ENCODE data around the gene SPRED1.

The SPRED1 gene

DNA sequence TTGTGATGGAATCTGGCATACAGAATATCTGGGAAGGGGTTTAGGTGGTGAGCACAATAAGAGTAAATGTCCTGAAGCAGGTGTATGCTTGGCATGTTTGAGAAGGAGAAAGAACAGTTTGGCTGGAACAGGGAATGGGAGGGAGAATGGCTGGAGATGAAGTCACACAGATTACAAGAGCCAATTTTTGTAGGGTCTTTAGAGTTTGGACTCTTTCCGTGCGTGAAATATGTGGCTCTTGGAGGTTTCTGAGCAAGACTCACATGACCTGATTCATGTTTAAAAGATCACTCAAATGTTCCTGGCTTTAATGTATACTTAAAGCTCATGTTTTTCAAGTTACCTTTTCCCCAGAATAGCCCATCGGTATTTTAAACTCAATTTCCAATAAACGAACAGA lies 32.8 kb downstream of the SPRED1 start:
- no peak for DNase-seq

DNA sequence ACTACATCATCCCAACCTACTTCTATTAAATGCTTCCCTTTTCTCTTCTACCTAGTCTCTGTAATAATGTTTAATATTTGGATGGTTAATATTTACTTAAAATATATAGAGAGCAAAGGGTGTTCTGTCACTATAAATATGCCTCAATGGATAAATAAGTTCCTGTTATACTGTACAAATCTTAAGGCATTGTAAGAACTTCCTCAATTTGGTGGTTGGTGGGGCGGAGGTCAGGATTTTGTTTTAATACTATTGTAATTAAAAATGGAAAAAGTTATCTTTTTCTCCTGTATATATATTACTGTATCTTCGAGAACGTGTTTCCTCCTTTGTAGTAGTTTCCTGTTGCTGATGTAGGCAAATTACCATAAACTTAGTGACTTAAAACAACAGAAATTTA lies 41.5 kb downstream of the SPRED1 start:
- no peak for DNase-seq

DNA sequence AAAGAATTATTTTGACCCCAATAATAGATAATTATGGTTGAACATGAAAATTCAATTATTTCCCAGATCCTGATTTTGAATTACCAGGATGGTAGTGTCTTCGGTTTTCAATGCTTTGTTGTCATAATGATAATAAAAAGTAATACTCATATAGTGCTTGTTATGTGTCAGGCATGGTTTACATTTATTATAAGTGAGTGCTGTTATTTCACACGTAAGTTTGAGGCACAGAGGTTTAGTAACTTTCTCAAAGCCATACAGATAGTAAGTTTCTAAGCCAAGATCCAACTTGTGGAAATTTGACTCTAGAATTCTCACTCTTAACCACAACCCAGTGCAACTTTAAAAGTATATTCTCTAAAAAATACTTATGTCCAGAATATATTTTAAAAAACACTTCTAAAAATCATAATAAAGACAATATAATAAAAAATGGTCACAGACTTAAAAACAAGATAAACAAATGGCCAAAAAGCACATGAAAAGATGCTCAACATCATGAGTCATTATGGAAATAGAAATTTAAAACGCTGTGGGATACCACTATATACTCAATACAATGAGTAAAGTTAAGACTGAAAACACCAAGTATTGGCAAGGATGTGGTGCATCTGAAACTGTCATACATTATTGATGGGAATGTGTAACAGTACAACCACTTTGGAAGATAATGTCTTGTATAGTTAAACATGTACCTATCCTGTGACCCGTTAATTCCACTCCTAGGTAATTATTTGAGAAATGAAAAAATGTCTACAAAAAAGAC lies 45.2 kb downstream of the SPRED1 start:
- no peak for DNase-seq

DNA sequence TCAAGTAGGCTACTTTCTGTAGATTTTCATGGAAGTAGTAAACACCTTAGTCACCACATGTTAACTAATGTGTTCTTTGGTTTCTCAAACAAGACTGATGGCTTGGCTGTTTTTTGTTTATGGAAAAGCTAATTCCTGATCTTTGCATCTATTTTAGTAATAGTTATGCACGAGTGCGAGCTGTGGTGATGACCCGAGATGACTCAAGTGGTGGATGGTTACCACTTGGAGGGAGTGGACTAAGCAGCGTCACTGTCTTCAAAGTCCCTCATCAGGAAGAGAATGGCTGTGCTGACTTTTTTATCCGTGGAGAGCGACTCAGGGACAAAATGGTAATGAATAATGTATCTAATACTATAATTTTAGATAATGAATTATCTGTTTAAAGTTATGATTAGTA lies 46.6 kb downstream of the SPRED1 start:
- no peak for DNase-seq

DNA sequence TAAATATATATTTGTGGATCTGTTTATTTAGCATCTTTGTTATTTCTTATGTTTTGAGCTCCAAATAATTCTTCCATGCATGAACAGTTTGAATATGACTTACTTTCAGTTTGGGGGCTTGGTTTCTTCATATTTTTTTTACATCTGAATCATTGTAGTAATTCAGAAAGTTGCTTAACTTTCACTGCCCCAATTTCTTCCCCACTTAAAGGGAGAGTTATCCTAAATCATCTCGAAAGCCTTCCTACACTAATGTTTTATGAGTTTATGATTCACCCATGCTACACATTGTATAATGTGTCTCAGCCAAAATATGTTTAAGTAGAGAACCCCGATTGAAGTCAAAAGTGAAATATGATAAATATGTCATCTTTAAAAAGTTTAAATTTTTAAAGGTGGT lies 47.8 kb downstream of the SPRED1 start:
- DNase-seq: no peak

DNA sequence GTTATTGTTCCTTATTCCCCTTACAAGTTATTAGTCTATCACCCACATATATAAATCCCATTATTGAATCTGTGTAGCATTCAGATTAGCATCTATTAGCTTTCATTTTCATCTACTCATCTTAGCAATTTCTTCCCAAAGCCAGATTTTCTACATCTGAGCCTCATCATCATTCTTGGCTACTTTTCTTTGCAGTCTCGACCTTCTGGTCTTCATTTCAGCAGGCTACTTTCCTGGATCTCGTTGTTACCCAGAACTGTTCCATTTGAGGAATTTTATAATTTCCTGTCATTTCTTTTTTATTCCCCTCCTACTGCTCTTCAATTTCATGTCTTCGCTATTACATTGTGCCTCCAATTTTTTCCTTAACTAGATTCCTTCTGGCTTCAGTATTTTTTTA lies 51.8 kb downstream of the SPRED1 start:
- DNase-seq: no peak

DNA sequence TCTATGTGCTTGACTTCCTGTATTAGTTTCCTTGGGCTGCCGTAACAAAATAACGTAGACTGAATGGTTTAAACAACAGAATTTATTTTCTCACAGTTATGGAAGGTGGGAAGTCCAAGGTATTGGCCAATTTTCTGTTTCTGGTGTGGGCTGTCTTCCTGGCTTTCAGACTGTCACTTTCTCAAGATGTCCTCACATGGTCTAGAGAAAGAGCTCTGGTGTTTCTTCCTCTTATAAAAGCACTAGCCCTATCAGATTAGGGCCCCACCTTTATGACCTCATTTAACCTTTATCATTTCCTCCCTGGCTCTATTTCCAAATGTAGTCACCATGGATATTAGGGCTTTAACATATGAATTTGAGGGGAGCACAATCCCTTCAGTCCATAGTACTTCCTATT lies 54.6 kb downstream of the SPRED1 start:
- DNase-seq: no peak

DNA sequence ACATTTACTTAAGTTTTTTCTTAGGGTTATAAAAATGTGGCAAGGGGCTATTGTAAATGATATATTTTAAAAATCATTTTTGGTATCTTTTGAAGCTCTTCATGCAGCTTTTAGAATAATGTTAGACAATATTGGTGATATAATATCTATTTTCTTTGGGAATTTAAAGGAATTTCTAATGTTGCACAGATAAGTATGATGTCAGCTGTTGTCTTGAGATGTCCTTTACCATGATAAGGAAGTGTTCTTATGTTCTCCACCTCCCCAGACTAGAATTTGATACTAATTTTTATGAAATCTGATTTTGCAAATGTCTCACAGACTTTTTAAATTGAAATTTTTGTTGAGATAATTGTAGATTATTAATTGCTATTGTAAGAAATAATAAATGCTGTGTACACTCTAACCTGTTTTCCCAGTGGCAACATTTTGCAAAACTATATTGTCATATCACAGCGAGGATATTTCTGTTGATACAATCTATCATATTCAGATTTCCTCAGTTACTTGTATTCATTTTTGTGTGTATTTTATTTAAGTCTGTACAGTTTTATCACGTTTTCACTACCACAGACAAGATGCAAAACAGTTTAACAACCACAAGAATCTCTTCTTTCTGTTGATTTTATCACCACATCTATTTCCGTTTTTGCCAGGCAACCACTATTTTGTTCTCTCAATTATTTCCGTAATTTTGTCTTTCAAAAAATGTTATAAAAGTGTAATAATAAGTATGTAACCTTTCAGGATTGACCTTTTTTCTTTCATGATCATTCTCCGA lies 55.4 kb downstream of the SPRED1 start:
- DNase-seq: no peak

DNA sequence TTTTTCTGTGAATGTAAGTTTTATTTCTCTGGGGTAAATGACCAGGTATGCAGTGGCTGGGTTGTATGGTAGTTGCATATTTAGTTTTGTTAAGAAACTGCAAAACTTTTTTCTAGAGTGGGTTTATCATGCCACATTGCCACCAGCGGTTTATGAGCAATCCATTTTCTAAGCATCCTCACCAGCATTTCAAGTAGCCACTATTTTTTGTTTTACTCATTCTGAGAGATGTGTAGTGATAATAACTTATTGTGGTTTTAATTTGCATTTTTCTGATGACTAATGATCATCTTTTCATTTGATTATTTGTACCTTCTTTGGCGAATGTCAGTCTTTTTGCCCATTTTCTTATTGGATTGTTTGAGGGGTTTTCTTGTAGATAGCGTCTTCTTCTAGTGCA lies 56.2 kb downstream of the SPRED1 start:
- DNase-seq: no peak

DNA sequence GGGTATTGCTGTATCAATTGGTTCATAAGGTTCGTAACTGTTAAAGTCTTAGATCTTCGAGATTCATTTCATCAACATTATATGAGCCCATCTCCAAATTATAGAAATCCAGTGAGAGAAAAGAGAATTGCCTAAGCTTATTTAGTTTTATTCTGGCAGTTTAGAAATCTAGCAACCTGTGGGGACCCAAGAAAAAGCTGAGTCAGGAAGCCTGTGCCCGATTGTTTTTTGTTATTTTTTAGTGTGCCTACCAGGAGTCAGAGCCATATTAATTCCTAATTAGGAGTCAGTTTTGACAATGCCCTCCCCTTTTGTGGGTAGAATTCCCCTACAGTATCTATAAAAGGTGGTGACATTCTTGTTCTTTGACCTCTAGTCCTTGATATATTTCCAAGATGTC lies 59.6 kb downstream of the SPRED1 start:
- no peak for DNase-seq

DNA sequence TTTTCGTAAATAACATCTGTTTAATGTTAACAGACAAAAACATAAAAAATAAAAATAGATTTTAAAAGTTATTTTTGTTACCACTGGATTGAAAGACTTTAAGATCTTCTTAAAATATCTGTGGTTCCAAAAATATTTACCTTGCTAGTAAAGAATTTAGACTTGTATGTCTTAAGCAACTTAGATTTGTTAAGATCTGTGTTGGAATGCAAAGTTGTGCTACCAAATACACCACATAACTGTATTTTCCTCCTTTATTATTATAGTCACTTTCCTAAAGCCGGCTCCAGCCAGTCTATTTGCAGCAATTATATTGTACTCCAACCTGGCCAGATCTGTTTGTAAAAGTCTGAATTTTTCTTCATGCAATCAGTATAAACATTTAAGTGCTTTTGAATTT lies 63.7 kb downstream of the SPRED1 start:
- no peak for DNase-seq

DNA sequence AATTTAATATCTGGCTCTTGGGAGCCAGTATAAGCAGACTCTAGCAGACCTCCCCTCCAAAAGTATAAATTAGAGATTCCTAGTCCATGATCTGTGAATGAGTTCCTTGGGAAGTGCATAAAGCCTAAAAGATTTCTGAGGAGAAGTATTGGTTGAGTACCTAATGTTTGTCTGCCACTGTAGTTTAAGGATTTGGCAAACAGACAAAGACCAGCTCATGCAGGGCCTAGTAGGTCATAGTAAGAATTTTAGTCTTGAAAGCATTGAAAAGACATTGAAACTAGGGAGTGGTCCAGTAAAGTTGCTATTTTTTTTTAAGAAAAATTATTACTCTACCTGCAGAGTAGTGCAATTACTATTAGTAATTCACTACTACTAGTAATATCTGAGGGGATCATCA lies 67.5 kb downstream of the SPRED1 start:
- no peak for DNase-seq

DNA sequence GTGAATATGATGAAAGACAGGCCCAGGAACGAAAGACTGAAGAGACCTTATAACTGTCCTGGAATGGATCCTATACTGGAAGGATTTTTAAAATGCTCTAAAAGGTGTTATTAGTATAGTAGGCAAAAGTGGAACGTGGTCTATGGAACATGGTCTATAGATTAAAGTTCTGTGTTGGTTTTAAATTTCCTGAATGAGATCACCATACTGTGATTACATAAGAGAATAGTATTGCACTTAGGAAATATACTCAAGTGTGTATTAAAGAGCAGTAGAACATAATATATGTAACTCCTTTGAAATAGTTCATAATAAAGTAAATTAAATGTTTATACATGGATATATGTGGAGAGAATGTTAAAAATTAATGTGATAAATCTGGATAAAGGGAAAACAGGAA lies 68.2 kb downstream of the SPRED1 start:
- DNase-seq: no peak

DNA sequence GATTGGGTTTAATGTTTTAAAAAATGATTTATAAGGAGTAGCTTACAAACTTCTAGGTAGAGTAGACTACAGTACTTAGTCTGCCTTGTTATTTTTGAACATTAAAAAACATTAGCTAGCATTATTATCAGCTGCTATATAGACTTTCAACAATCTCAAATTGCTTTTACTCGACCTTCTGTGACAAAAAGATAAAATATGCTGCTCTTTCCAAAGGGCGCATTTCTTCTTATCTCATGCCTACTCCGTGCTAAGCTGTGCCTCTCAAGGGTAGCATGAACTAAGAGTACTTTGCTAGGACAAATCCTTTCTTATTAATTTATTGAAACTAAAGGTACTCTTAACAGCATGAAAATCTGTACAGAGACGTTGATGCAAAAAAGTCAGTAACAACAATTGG lies 71.3 kb downstream of the SPRED1 start:
- no peak for DNase-seq

DNA sequence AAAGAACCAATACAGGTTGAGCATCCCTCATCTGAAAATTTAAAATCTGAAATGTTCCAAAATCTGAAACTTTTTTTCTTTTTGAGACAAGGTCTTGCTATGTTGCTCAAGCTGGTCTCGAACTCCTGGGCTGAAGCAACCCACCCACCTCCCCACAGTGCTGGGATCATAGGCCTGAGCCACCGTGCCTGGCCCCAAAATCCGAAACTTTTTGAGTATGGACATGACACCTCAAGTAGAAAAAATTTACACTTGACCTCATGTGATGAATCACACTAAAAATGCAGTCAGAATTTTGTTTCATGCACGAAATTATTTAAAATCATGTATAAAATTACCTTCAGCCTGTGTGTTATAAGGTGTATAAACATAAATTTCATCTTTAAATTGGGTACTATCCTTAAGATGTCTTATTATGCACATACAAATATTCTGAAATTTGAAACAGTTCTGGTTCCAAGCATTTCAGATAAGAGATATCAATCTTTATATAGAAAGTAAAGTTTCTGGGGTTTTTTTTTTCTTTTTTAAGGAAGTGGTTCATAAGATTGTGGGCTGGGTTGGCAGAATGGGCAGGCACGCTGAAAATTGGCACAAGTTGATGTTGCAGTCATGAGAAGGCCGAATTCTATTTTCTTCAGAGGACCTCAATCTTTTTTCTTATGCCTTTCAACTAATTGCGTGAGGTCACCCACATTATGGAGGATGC lies 72.5 kb downstream of the SPRED1 start:
- DNase-seq: no peak

DNA sequence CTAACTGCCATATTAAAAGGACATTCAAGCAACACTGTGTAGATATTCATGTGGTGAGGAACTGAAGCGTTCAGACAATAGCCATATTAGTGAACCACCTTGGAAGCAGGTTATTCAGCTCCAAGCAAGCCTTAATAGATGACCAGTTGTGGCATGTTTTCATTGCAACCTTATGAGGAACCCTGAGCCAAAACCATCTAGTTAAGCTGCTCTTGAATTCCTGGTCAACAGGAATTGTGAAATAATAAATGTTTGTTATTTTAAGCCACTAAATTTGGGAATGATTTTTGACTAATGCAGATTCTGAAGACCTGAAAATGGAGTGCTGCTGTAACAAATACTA lies 73.0 kb downstream of the SPRED1 start:
- no peak for DNase-seq

DNA sequence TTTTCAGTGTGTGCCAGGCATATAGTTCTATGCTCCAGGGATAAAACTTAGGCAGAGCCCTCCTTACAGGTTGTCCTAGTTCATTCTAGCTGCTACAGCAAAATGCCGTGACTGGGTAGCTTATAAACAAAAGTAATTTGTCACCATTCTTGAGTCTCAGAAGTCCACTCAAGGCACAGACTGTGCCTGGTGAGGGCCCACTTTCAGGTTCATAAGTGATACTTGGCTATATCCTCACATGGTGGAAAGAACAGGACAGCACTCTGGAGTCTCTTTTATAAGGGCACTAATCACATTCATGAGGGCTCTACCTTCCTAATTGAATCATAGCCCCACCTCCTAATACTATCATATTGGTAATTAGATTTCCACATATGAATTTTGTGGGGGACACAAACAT lies 80.1 kb downstream of the SPRED1 start:
- DNase-seq: no peak

DNA sequence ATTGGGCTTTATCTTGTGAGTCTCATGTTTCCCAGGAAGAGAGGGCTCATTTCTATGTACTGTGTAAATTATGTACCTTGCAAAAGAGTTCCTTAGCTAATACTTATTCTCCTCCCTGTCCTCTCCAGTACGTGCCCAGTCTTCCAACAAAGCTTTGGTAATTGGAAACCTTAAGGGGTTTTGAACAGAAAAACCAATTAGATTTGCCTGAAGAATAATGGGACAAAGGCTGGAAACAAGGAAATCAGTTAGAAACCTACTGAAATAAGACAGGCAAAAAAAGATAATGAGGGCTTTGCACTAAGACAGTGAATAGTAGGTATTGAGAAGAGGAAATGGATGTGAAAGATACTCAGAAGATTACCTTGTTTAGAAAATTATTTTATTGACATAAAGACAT lies 82.5 kb downstream of the SPRED1 start:
- no peak for DNase-seq

DNA sequence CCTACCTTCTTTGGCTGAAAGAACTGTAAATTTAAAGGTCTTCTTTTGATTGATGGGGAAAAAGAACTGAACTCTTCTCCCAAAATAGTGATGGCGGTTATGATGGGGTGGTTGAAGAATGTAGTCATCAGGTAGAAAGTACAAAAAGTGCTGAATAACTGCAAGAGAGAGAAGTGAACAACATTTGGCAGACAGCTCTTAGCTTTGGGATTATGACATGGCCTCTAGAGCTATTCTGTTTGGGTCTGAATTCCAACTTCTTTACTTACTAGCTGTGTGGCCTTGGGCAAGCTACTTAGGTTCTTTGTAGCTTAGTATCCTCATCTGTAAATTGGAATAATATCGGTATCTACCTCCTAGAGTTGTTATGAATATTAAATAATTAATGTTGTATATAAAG lies 91.7 kb downstream of the SPRED1 start:
- no peak for DNase-seq

DNA sequence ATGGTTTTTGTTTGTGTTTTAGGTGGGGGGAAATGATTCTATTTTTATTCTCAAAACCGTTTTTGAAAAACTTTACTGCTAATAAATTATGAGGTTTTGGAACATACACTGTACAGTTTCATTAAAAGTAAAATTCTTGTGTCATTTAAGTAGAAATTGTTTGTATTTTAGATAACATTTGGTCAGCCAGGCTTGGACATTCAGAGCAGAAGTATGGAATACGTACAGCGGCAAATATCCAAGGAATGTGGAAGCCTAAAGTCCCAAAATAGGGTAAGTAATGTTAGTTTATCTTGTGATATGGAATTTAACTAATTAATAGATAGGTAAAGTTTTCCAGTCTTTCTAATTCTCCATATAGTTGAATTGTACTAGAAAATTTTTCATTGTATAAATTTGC lies 96.6 kb downstream of the SPRED1 start:
- no peak for DNase-seq

DNA sequence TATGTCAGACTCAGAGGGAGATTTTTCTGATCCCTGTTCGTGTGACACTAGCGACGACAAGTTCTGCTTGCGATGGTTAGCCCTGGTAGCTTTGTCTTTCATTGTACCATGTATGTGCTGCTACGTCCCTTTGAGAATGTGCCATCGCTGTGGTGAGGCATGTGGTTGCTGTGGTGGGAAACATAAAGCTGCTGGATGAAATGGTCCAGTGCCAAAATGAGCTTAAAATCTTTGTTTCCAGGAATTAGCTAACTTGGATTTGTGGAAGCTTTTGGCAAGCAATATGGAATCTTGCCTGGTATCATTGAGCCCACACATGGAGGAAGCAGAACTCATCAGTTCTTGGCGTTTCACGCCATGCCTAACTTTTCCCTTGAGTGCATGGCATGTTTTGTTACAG lies 98.8 kb downstream of the SPRED1 start:
- no peak for DNase-seq

DNA sequence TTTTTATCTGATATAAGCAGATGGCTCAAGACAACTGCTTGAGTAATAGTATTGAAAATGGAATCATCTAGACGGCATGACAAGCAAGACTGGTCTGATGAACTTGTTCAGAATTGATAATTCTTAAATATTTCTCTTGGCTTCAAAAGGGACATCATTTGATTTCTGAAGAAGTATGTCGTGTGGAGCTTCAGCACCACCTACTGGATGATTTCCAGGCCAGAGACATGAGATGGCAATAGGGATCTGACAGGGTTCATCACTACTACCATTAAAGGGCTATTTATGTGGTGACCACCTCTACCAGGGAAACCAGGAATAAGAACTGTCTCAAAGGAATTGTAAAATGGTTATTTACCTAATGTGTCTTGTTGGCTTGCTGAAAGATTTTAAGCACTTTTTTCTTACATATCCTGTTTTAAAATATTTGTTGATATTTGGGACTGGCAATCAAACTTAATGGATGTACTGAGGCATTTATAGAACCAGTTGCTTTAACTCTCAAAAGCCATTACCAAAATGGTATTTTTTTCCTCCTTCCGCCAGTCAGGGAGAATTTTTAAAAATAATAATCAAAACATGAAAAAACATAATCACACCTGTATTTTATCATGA lies 101.8 kb downstream of the SPRED1 start:
- DNase-seq: peak; percentile 34 to 66

DNA sequence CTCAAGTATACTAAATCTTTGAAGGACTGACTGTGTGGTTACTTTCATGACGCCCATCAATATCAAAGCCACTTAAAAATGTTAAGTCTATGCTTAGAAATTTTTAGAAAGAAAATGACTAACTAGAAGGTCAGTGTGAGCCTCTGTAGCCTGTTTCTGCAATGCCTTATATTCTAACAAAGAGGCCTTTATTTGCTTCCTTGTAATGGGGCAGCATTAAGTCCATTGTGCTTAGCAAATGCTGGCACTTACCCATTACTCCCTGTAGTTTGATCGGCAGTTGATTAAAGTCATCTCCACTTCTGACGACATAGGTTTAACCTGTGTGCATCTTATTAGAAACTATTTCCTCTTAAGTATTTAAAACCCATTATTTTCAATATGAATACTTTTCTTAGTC lies 109.7 kb downstream of the SPRED1 start:
- DNase-seq: no peak

DNA sequence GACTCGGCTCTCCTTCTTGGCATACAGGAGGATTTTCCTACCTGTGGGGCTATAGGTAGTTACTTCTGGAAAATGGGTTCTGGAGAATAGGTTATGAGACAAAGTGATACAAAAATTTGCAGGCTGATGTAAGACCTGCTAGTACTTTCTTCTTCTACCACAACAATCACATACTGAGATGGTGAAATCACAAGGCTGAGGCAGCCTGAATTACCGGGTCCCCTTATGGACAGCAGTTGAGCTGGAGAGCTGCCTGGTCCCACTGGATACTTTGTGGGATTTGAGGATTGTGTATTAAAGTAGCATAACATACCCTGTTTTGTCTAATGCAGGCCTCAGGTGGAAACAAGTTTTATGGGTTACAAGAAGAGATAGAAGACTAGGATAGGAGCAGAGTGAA lies 114.8 kb downstream of the SPRED1 start:
- no peak for DNase-seq

Measured in NCI-H446 (cell line).